Measurements from ENCODE around the gene ALOXE3. TPM values are rescaled to one million over a fixed set of nuclear protein-coding genes. Genes with fewer than 3 reads are reported as not detected.

Gene ALOXE3
- total and polyA plus RNA-seq, 4 donors: not detected

GRCh38 chr17:8048236-8048635, 70.1 kb downstream of the ALOXE3 start:
- H3K27me3 ChIP-seq (ENCODE audit: control insufficient read depth in 4 of 4, insufficient read depth in 4 of 4, low read length in 3 of 4): peaks cover 0 to 1% (median 0%) of the 10 kb centered on the region in 4 donors
- H3K9ac ChIP-seq (ENCODE audit: low read depth in 1 of 2, low read length in 2 of 2): peak overlapping the region in 1 of 2 donors; percentile 12
- TF ChIP-seq JUND (IDR thresholded peaks at IDR 0.05) (no peak), RAD21 (IDR thresholded peaks at IDR 0.05) (no peak), HNF4A (conservative IDR thresholded peaks at IDR 0.05) (no peak), ZBTB33 (IDR thresholded peaks at IDR 0.05) (no peak), FOXA2 (IDR thresholded peaks at IDR 0.05) (no peak), EGR1 (IDR thresholded peaks at IDR 0.05; ENCODE audit: low read depth in 2 of 2) (no peak), REST (IDR thresholded peaks at IDR 0.05) (no peak), MAX (IDR thresholded peaks at IDR 0.05) (no peak), YY1 (IDR thresholded peaks at IDR 0.05) (no peak), RXRA (IDR thresholded peaks at IDR 0.05) (no peak), ATF3 (IDR thresholded peaks at IDR 0.05) (no peak), SP1 (IDR thresholded peaks at IDR 0.05) (no peak), HNF4G (IDR thresholded peaks at IDR 0.05) (no peak), NR2F2 (IDR thresholded peaks at IDR 0.05) (no peak)
- H3K27ac ChIP-seq (ENCODE audit: low read depth in 1 of 2, low read length in 2 of 2): no peak overlapping the region
- no peaks in the 10 kb centered on the region for H3K36me3 ChIP-seq (ENCODE audit: control insufficient read depth in 4 of 4, insufficient read depth in 3 of 4, low read depth in 1 of 4, low read length in 3 of 4)
- H3K4me3 ChIP-seq (ENCODE audit: low read depth in 1 of 3, low read length in 3 of 3): no peak overlapping the region
- 95% methylated on average over 12 of the region's 12 CpGs for WGBS
- DNase-seq (ENCODE audit: low spot score): no peak
- no peaks in the 10 kb centered on the region for H3K9me3 ChIP-seq (ENCODE audit: control insufficient read depth in 4 of 4, low read length in 3 of 4)
- H3K4me1 ChIP-seq (ENCODE audit: control insufficient read depth in 4 of 4, insufficient read depth in 4 of 4, low read length in 3 of 4): no peaks in the 10 kb centered on the region

- Histone ChIP-seq H3K4me1 (ENCODE audit: control insufficient read depth in 4 of 4, insufficient read depth in 4 of 4, low read length in 3 of 4) (no peaks in the 10 kb centered on the region), H3K27ac (ENCODE audit: low read depth in 1 of 2, low read length in 2 of 2) (no peak overlapping the region), H3K36me3 (ENCODE audit: control insufficient read depth in 4 of 4, insufficient read depth in 3 of 4, low read depth in 1 of 4, low read length in 3 of 4) (no peaks in the 10 kb centered on the region), H3K9me3 (ENCODE audit: control insufficient read depth in 4 of 4, low read length in 3 of 4) (no peaks in the 10 kb centered on the region), H3K4me3 (ENCODE audit: low read depth in 1 of 3, low read length in 3 of 3) (no peak overlapping the region), H3K27me3 (ENCODE audit: control insufficient read depth in 4 of 4, insufficient read depth in 4 of 4, low read length in 3 of 4) (no peaks in the 10 kb centered on the region), H3K9ac (ENCODE audit: low read depth in 1 of 2, low read length in 2 of 2) (no peak overlapping the region)
- 92% methylated on average over 4 of the region's 4 CpGs for WGBS
- DNase-seq (ENCODE audit: low spot score): no peak
- TF ChIP-seq RAD21 (IDR thresholded peaks at IDR 0.05) (no peak), TAF1 (conservative IDR thresholded peaks at IDR 0.05) (no peak), FOXA1 (IDR thresholded peaks at IDR 0.05) (no peak), ATF3 (IDR thresholded peaks at IDR 0.05) (no peak), REST (IDR thresholded peaks at IDR 0.05) (no peak), FOXA2 (IDR thresholded peaks at IDR 0.05) (no peak), GABPA (IDR thresholded peaks at IDR 0.05 in 1 of 2, conservative IDR thresholded peaks at IDR 0.05 in 1 of 2) (no peak), HNF4G (IDR thresholded peaks at IDR 0.05) (no peak), JUND (IDR thresholded peaks at IDR 0.05) (no peak), RXRA (IDR thresholded peaks at IDR 0.05) (no peak), HNF4A (conservative IDR thresholded peaks at IDR 0.05) (no peak)
Observed at GRCh38 chr17:8047769-8048110, 70.6 kb downstream of the ALOXE3 start.

All from liver (tissue), 9 donors.